Measurements from ENCODE around the gene GUCY1B1.

GRCh38 chr4:155854582-155855226 is 95.9 kb downstream of the GUCY1B1 start:
- TF ChIP-seq MAFK (IDR thresholded peaks at IDR 0.05; ENCODE audit: low read length): no peak
- no peak for TF ChIP-seq SRSF1 (IDR thresholded peaks at IDR 0.05; ENCODE audit: low read depth, low read length)
- TF ChIP-seq HCFC1 (IDR thresholded peaks at IDR 0.05; ENCODE audit: low read depth, low read length): no peak
- TF ChIP-seq ELF2 (CRISPR knock-in tag; IDR thresholded peaks at IDR 0.05): no peak
- no peak for TF ChIP-seq HDAC1 (IDR thresholded peaks at IDR 0.05)
- no peak for TF ChIP-seq ZFP30 (CRISPR knock-in tag; IDR thresholded peaks at IDR 0.05; ENCODE audit: borderline replicate concordance)
- no peak for TF ChIP-seq BHLHE40 (IDR thresholded peaks at IDR 0.05; ENCODE audit: low read length)
- no peak for TF ChIP-seq CREB1 (IDR thresholded peaks at IDR 0.05)
- TF ChIP-seq CREB1 (CRISPR knock-in tag; IDR thresholded peaks at IDR 0.05): no peak
- TF ChIP-seq USF2 (CRISPR knock-in tag; IDR thresholded peaks at IDR 0.05): no peak
- TF ChIP-seq CTCF (IDR thresholded peaks at IDR 0.05 in 2 of 3, conservative IDR thresholded peaks at IDR 0.05 in 1 of 3; ENCODE audit: insufficient read depth in 2 of 3, low read depth in 1 of 3, low read length in 3 of 3): no peak
- no peak for TF ChIP-seq JUND (IDR thresholded peaks at IDR 0.05; ENCODE audit: borderline replicate concordance, low read depth, low read length)
- TF ChIP-seq JUND (tag; IDR thresholded peaks at IDR 0.05; ENCODE audit: borderline replicate concordance, low read depth, low read length): no peak
